Adrenal gland (tissue), 12 donors: ENCODE measurements around the gene TOR4A. TPM values are rescaled to one million over a fixed set of nuclear protein-coding genes. Genes with fewer than 3 reads are reported as not detected.
"Not testable (repeated sequence)": the region's sequence is repeated elsewhere in the genome, so short reads cannot be mapped to it uniquely, and the experiment has no call there.

Experiments
- DNase-seq, 7 donors: peaks; one replicate each; pipeline ENCODE4 v3.0.0-alpha.2; 2019 to 2020
- H3K27ac ChIP-seq, 5 donors: fragments of 200-600 bp; sonication (generic) in 4 of 5; 1 replicate in 3 of 5; 2 replicates in 2 of 5; pipeline versions ENCODE4 v1.5.1 to v1.8.0; 2016 to 2020; ENCODE audit warnings: mild to moderate bottlenecking in 1 of 5
- H3K27me3 ChIP-seq: fragments of 200-600 bp; 2 replicates; pipeline ENCODE4 v1.8.0; 2021
- H3K36me3 ChIP-seq, 2 donors: fragments of 200-600 bp; replicated peaks in 1 of 2; 1 replicate in 1 of 2; 2 replicates in 1 of 2; pipeline versions ENCODE4 v1.5.1 to v1.8.0; 2018 to 2022
- H3K4me1 ChIP-seq, 2 donors: fragments of 200-600 bp; replicated peaks in 1 of 2; 1 replicate in 1 of 2; 2 replicates in 1 of 2; pipeline versions ENCODE4 v1.5.1 to v1.8.0; 2018 to 2021
- H3K4me3 ChIP-seq, 4 donors: fragments of 200-600 bp; sonication (generic) in 3 of 4; one replicate each; pipeline ENCODE4 v1.5.1; 2016 to 2018
- H3K9me3 ChIP-seq, 3 donors: fragments of 200-600 bp; sonication (generic) in 1 of 3; replicated peaks in 1 of 3; 1 replicate in 2 of 3; 2 replicates in 1 of 3; pipeline versions ENCODE4 v1.5.1 to v1.8.0; 2016 to 2021
- POLR2A ChIP-seq, 2 donors: fragments of 450-650 bp; IDR thresholded peaks; one replicate each; pipeline ENCODE4 v1.6.1; 2017; ENCODE audit warnings: antibody characterized with exemption in 2 of 2, mild to moderate bottlenecking in 2 of 2, moderate library complexity in 1 of 2
- WGBS, 4 donors: extraction: QIAGEN DNeasy Blood & Tissue Kit in 2 of 4; methylation state at CpG; one replicate each; pipeline versions ENCODE4 v1.1.5 to v1.1.7; 2013 to 2017; 5-methylcytosine and 5-hydroxymethylcytosine counted together
- intact Hi-C, 2 donors: fragments of 100-400 bp; cut with DNase I; formaldehyde crosslinking; loops; one replicate each; pipeline versions ENCODE4 v1.14.1 to v1.15.0; 2022 to 2023
- polyA plus RNA-seq, 3 donors: library from polyadenylated mRNA; stranded (reverse); fragments of 200-250 nt in 2 of 3; fragments of 350-450 nt in 1 of 3; fragmentation: Illumina TruSeq in 1 of 3; extraction: RNeasy Lipid Tissue Mini Kit (QIAGEN cat#74804) in 1 of 3; gene quantifications; one replicate each; pipeline ENCODE4 v1.2.3, GENCODE V29; 2013 to 2014
- total RNA-seq, 9 donors: library from RNA; depleted of rRNA in 4 of 9; stranded (reverse); fragments of >200 nt in 4 of 9; fragments of 120-200 nt in 1 of 9; fragmentation: NEBNext Ultra II Directional in 1 of 9; extraction: Animal tissue kit (Norgen Biotek cat#: 25700) in 1 of 9; gene quantifications; one replicate each; pipeline versions ENCODE4 v1.1.0 to v1.2.4, GENCODE V29; 2013 to 2023
- TF ChIP-seq, protein P1 (sequence below), 6 experiments: fragments of 450-650 bp in 4 of 6; fragments of 200-600 bp in 2 of 6; sonication (generic) in 1 of 6; IDR thresholded peaks; 1 replicate in 5 of 6; 2 replicates in 1 of 6; pipeline versions ENCODE4 v1.5.1 to v1.8.0; 2016 to 2021; ENCODE audit warnings: antibody characterized with exemption in 6 of 6, mild to moderate bottlenecking in 2 of 6, moderate library complexity in 1 of 6
- donor health status: healthy with polysubstance abuse.
- donor health status: Bipolar disorder and iron deficiency.
- donor health status: DM: yes; HTN: yes; CAD: no.
- donor health status: DM: no; HTN: no; CAD: no.
- donor health status: DM: no; HTN: no; CAD: no.
- donor health status: DM: yes; HTN: yes; CAD: no.

Gene TOR4A
- total and polyA plus RNA-seq, 12 donors, result 0.49 to 21.5 (median 7.4) TPM

GRCh38 chr9:137242269-137243203, 35.0 kb upstream of the TOR4A start:
- Histone ChIP-seq H3K27ac (peak overlapping the region in 4 of 5 donors; percentile 60 to 100 (median 86)), H3K27me3 (no peaks in the 10 kb centered on the region), H3K36me3 (peaks cover 0 to 18% of the 10 kb centered on the region in 2 donors), H3K4me1 (peaks cover 7 to 37% of the 10 kb centered on the region in 2 donors), H3K9me3 (no peaks in the 10 kb centered on the region), H3K4me3 (peak overlapping the region in 3 of 4 donors; percentile 67 to 97 (median 78))
- intact Hi-C loops, result no loop called here
- no peak for TF ChIP-seq POLR2A (IDR thresholded peaks at IDR 0.05)
- TF ChIP-seq, protein P1, sequence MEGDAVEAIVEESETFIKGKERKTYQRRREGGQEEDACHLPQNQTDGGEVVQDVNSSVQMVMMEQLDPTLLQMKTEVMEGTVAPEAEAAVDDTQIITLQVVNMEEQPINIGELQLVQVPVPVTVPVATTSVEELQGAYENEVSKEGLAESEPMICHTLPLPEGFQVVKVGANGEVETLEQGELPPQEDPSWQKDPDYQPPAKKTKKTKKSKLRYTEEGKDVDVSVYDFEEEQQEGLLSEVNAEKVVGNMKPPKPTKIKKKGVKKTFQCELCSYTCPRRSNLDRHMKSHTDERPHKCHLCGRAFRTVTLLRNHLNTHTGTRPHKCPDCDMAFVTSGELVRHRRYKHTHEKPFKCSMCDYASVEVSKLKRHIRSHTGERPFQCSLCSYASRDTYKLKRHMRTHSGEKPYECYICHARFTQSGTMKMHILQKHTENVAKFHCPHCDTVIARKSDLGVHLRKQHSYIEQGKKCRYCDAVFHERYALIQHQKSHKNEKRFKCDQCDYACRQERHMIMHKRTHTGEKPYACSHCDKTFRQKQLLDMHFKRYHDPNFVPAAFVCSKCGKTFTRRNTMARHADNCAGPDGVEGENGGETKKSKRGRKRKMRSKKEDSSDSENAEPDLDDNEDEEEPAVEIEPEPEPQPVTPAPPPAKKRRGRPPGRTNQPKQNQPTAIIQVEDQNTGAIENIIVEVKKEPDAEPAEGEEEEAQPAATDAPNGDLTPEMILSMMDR (IDR thresholded peaks at IDR 0.05), result no peak
- peak in 4 of 7 donors; percentile 63 to 79 (median 72) for DNase-seq
- WGBS, 4 donors, result 65 to 76% (median 75%) methylated on average over 17 to 36 of the region's 36 CpGs

DNA sequence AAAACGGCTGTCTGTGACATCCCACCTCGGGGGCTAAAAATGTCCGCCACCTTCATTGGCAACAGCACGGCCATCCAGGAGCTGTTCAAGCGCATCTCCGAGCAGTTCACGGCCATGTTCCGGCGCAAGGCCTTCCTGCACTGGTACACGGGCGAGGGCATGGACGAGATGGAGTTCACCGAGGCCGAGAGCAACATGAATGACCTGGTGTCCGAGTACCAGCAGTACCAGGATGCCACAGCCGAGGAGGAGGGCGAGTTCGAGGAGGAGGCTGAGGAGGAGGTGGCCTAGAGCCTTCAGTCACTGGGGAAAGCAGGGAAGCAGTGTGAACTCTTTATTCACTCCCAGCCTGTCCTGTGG, 34.3 kb upstream of the TOR4A start:
- DNase-seq, H3K4me3 ChIP-seq, intact Hi-C loops, H3K27me3 ChIP-seq, H3K27ac ChIP-seq, H3K9me3 ChIP-seq: not testable (repeated sequence)
- Histone ChIP-seq H3K4me1 (peaks cover 7 to 37% of the 10 kb centered on the region in 2 donors), H3K36me3 (peaks cover 0 to 18% of the 10 kb centered on the region in 2 donors)
- WGBS, 4 donors, result 82 to 94% (median 92%) methylated on average over 2 to 18 of the region's 18 CpGs

GRCh38 chr9:137243626-137244485, 33.7 kb upstream of the TOR4A start:
- H3K4me1 ChIP-seq, result peaks cover 7 to 33% of the 10 kb centered on the region in 2 donors
- peaks cover 0 to 18% of the 10 kb centered on the region in 2 donors for H3K36me3 ChIP-seq
- H3K4me3 ChIP-seq, result no peak overlapping the region
- no peak for DNase-seq
- H3K27me3 ChIP-seq, result no peaks in the 10 kb centered on the region
- H3K27ac ChIP-seq, result no peak overlapping the region
- 73 to 77% (median 76%) methylated on average over 12 to 15 of the region's 15 CpGs for WGBS, 4 donors
- H3K9me3 ChIP-seq, result no peaks in the 10 kb centered on the region
- TF ChIP-seq, protein P1 (IDR thresholded peaks at IDR 0.05), result no peak
- TF ChIP-seq POLR2A (IDR thresholded peaks at IDR 0.05), result no peak
- intact Hi-C loops, result no loop called here

DNA sequence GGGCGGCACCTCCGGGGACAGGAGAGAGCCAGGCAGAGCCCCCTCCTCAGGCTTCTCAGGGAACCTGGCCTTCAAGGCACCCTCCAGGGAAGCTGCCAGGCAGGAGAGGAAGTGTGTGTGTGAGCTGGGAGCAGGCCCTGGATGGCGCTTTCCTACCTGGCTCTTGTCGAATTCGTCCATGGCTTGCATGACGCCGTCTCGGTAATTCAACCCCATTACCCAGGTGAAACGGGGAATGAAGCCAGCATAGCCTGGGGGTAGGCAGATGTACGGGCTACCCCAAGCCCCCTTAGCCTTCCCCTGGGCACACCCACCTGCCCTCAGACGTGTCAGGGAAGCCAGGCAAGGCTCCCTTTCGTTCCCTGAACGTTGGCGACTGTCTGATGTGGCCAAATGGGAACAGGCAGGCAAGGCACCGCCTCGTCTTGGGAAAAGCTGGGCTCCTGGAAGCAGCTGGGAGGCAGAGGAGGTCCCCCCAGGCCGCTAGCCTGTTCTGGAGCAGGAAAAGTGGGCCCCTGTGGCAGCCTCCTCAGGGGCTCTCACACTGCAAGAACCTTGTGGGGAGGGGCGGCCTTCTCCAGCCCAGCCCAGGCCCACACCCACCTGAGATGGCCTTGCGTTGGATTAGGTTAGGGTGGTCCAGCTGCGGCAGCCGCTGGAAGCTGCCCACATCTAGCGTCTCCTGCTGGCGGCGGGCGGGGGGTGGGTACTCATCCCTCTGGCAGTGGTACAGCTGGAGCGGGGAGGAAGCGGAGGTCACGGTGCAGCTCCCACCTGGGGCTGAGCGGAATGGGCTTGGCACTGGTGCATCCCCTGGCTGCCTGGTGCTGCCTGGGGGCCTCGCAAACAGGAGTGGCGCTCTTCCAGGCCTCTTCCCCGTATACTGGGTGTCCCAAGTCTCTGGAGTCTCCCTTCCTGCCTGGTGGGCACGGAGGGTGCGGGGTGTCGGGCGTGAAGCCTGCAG, 32.8 kb upstream of the TOR4A start:
- H3K27ac ChIP-seq, result no peak overlapping the region
- H3K36me3 ChIP-seq, result peaks cover 0 to 18% of the 10 kb centered on the region in 2 donors
- no peak overlapping the region for H3K4me3 ChIP-seq
- H3K9me3 ChIP-seq, result no peaks in the 10 kb centered on the region
- peaks cover 5 to 24% of the 10 kb centered on the region in 2 donors for H3K4me1 ChIP-seq
- TF ChIP-seq POLR2A (IDR thresholded peaks at IDR 0.05), result no peak
- TF ChIP-seq, protein P1 (IDR thresholded peaks at IDR 0.05), result no peak
- no peak for DNase-seq
- H3K27me3 ChIP-seq, result no peaks in the 10 kb centered on the region
- intact Hi-C loops, result no loop called here
- WGBS, 4 donors, result 66 to 78% (median 77%) methylated on average over 15 to 36 of the region's 36 CpGs
